ENCODE data around the gene CD320.

- TF ChIP-seq CTCF (IDR thresholded peaks at IDR 0.05) = no peak
- no peak for TF ChIP-seq POLR2A (IDR thresholded peaks at IDR 0.05)
Measured at GRCh38 chr19:8323781-8324185, 15.6 kb upstream of the CD320 start.
